Pancreas (tissue), 10 donors: ENCODE data around the gene CHRNB2. TPM values are rescaled to one million over a fixed set of nuclear protein-coding genes. Genes with fewer than 3 reads are reported as not detected.

Experiments
- ATAC-seq, 4 donors: fragments of 200-7000 bp; cut with Tn5 transposase; one replicate each; pipeline versions ENCODE4 v1.8.0 to v1.9.1; 2020; ENCODE audit warnings: mild to moderate bottlenecking in 4 of 4, moderate library complexity in 4 of 4
- DNase-seq, 6 donors: peaks; one replicate each; pipeline ENCODE4 v3.0.0-alpha.2; 2020
- FAIRE-seq: peaks from 2 replicates; lab custom pipeline; 2012; peaks lifted over from hg19 to GRCh38; lab: Jason Lieb, UNC
- H3K27ac ChIP-seq, 4 donors: fragments of 200-600 bp; sonication (generic); 1 replicate in 3 of 4; 2 replicates in 1 of 4; pipeline versions ENCODE4 v1.5.0 to v1.8.0; 2020
- H3K27me3 ChIP-seq, 4 donors: fragments of 200-600 bp; one replicate each; pipeline ENCODE4 v1.8.0; 2021
- H3K36me3 ChIP-seq, 3 donors: fragments of 200-600 bp; sonication (generic) in 1 of 3; one replicate each; pipeline versions ENCODE4 v1.5.0 to v1.8.0; 2020 to 2021
- H3K4me1 ChIP-seq, 3 donors: fragments of 200-600 bp; one replicate each; pipeline ENCODE4 v1.8.0; 2021
- H3K4me3 ChIP-seq, 4 donors: fragments of 200-600 bp; sonication (generic) in 2 of 4; one replicate each; pipeline versions ENCODE4 v1.5.0 to v1.8.0; 2020 to 2021
- H3K9me3 ChIP-seq, 4 donors: fragments of 200-600 bp; one replicate each; pipeline ENCODE4 v1.8.0; 2021
- WGBS, 2 donors: extraction: QIAGEN DNeasy Blood & Tissue Kit; methylation state at CpG; one replicate each; pipeline ENCODE4 v1.1.7; 2013; 5-methylcytosine and 5-hydroxymethylcytosine counted together
- intact Hi-C, 3 donors: fragments of 100-400 bp; cut with DNase I; formaldehyde crosslinking; loops; one replicate each; pipeline versions ENCODE4 v1.11.1 to v1.14.2; 2022
- polyA plus RNA-seq, 2 donors: library from polyadenylated mRNA; stranded (reverse); fragments of 200-250 nt; gene quantifications; one replicate each; pipeline ENCODE4 v1.2.3, GENCODE V29; 2013
- total RNA-seq, 6 donors: library from RNA; stranded (reverse); fragmentation: NEBNext Ultra II Directional in 4 of 6; extraction: Animal tissue kit (Norgen Biotek cat#: 25700) in 4 of 6; gene quantifications; one replicate each; pipeline versions ENCODE4 v1.2.1 to v1.2.4, GENCODE V29; 2021 to 2023
- TF ChIP-seq, protein P1 (sequence below), 4 donors: fragments of 200-600 bp; sonication (generic) in 3 of 4; IDR thresholded peaks; one replicate each; pipeline versions ENCODE4 v1.5.0 to v1.8.0; 2021; ENCODE audit warnings: antibody characterized with exemption in 4 of 4
- donor health status: healthy with polysubstance abuse.
- donor health status: DM: no; HTN: no; CAD: no; lungs with moderate emphysema.
- donor health status: DM: no; HTN: no; CAD: no.
- donor health status: control.
- donor health status: control.
- donor health status: Bipolar disorder and iron deficiency.
- donor health status: DM: yes; HTN: yes; CAD: no.
- donor health status: DM: no; HTN: no; CAD: no.
- donor health status: DM: no; HTN: no; CAD: no.
- donor health status: DM: yes; HTN: yes; CAD: no.

Gene CHRNB2
- total and polyA plus RNA-seq, 8 donors: 0.32 to 3.1 (median 0.69) TPM

DNA sequence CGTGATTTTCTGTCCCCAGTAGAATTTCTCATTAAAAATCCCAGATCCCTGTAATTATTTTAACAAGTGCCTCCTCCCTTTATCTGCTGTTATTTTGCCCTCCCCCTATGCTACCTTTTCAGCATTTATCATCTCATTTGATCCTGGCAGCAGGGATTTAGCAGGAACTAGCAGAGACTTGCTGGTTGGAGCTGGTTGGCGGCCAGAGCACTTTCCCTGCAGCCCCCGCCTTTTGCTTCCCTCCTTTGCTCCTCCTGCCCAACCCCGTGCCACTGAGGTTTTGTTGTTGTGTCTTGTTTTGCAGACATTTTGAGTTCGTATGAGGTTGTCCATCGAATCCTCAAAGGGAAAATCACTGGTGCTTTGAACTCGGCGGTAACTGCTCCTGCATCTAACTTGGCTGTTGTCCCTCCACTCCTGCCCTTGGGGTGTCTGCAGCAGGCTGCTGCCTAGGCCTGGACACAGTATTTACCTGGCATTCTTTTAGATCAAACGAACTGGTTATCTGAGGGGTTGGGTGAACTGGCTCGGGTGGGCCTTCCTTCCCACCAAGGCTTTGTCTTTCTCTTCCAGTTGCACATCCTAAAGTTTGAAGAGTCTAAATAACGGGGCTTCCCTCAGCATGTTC is 20.4 kb upstream of the CHRNB2 start:
- TF ChIP-seq, protein P1, sequence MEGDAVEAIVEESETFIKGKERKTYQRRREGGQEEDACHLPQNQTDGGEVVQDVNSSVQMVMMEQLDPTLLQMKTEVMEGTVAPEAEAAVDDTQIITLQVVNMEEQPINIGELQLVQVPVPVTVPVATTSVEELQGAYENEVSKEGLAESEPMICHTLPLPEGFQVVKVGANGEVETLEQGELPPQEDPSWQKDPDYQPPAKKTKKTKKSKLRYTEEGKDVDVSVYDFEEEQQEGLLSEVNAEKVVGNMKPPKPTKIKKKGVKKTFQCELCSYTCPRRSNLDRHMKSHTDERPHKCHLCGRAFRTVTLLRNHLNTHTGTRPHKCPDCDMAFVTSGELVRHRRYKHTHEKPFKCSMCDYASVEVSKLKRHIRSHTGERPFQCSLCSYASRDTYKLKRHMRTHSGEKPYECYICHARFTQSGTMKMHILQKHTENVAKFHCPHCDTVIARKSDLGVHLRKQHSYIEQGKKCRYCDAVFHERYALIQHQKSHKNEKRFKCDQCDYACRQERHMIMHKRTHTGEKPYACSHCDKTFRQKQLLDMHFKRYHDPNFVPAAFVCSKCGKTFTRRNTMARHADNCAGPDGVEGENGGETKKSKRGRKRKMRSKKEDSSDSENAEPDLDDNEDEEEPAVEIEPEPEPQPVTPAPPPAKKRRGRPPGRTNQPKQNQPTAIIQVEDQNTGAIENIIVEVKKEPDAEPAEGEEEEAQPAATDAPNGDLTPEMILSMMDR (IDR thresholded peaks at IDR 0.05): no peak
- Histone ChIP-seq H3K27ac (peak overlapping the region; percentile 39 to 73 (median 64)), H3K36me3 (peaks cover 7 to 32% (median 27%) of the 10 kb centered on the region in 3 donors), H3K9me3 (no peaks in the 10 kb centered on the region), H3K4me1 (peaks cover 21 to 27% (median 26%) of the 10 kb centered on the region in 3 donors), H3K27me3 (no peaks in the 10 kb centered on the region), H3K4me3 (no peak overlapping the region)
- DNase-seq (no peak), FAIRE-seq (no peak), ATAC-seq (peak; percentile 33 to 78 (median 56))
- intact Hi-C loops: no loop called here
- WGBS, 2 donors: 30 to 35% methylated on average over 11 of the region's 11 CpGs

DNA sequence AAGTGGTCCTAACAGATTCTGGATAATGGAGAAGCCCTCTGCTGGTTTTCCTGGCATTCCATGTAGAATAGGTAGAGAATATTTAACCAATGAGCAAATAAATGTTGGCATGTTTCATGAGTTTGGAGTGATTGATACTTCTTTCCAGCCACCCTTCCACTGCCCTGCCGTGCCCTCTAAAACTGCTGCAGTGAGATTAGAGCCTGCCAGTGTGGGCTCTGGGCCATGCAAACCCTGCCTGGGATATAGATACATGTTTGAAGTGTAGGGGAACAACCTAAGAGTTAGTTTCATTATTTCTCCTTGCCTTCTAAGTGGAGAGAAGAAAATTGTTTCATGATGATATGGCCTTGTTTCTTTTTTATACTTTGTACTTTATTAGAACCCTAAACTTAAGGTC is 19.6 kb upstream of the CHRNB2 start:
- DNase-seq (peak in 4 of 6 donors; percentile 66 to 75 (median 70)), FAIRE-seq (no peak), ATAC-seq (peak; percentile 90 to 94 (median 92))
- Histone ChIP-seq H3K9me3 (no peaks in the 10 kb centered on the region), H3K4me3 (no peak overlapping the region), H3K36me3 (peaks cover 13 to 40% (median 35%) of the 10 kb centered on the region in 3 donors), H3K27me3 (no peaks in the 10 kb centered on the region), H3K4me1 (peaks cover 21 to 27% (median 26%) of the 10 kb centered on the region in 3 donors), H3K27ac (peak overlapping the region in 3 of 4 donors; percentile 62 to 73 (median 66))
- intact Hi-C loops: no loop called here
- WGBS, 2 donors: 7 to 14% methylated on average over 1 of the region's 1 CpG
- TF ChIP-seq, protein P1 (IDR thresholded peaks at IDR 0.05): no peak

DNA sequence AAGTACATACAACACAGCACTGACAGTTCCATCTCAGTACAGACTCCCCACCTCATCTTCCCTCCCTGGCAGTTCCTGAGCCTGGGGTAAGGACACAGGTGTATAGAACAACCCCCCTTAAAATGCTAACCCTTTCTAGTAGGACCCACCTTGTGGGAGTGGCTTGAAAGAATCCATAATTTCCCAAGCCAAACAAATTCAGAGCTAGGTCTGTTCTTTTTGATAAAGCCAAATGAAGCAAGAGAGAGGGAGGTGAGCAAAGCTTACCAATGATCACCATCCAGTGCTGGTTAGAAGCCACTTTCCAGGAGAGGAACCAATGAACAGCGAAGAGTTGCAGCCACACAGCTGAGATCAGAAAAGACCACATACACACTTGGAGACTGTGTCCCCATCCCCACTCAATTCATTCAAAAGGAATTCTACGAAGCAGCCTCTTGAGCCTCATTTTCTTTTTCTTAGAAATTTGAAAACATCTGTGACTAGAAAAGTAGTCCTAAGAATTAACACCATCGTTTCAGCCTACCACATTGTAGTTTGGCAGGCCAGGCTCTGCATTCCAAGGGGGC is 18.3 kb upstream of the CHRNB2 start:
- Histone ChIP-seq H3K4me1 (peaks cover 21 to 27% (median 26%) of the 10 kb centered on the region in 3 donors), H3K4me3 (no peak overlapping the region), H3K27ac (peak overlapping the region in 2 of 4 donors; percentile 62 to 66), H3K27me3 (no peaks in the 10 kb centered on the region), H3K9me3 (no peaks in the 10 kb centered on the region), H3K36me3 (peaks cover 20 to 52% (median 42%) of the 10 kb centered on the region in 3 donors)
- FAIRE-seq (no peak), ATAC-seq (no peak), DNase-seq (no peak)
- intact Hi-C loops: no loop called here
- 73 to 75% methylated on average over 3 of the region's 3 CpGs for WGBS, 2 donors
- TF ChIP-seq, protein P1 (IDR thresholded peaks at IDR 0.05): no peak

DNA sequence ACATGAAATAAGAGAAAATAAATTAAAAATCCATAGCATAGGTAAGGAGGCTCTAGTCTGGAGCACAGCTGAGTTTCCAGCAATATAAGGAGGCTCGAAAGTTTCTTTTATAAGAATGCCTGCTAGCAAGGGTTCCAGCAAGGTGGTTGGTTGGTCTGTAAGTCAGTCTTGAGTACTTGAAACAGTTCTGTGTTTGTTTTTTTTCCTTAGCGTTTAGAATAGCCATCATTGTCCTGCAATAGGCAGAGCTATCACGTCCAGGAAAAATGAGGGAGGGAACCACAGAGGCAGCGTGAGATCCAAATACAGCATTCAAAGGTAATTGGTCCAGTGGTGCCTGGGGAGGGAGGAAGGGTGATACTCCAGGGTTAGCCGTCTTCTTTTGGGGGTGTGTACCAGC is 17.5 kb upstream of the CHRNB2 start:
- WGBS, 2 donors: 63 to 72% methylated on average over 5 of the region's 5 CpGs
- no peak overlapping the region for H3K4me3 ChIP-seq
- no peaks in the 10 kb centered on the region for H3K9me3 ChIP-seq
- TF ChIP-seq, protein P1 (IDR thresholded peaks at IDR 0.05): no peak
- no peaks in the 10 kb centered on the region for H3K27me3 ChIP-seq
- DNase-seq (no peak), FAIRE-seq (no peak), ATAC-seq (no peak)
- intact Hi-C loops: loop anchor here in 1 of 3 donors (10.0 kb wide), 1 partner anchor 335 kb away; no protein-coding TSS in a partner anchor
- peaks cover 21 to 27% (median 26%) of the 10 kb centered on the region in 3 donors for H3K4me1 ChIP-seq
- peaks cover 26 to 60% (median 46%) of the 10 kb centered on the region in 3 donors for H3K36me3 ChIP-seq
- H3K27ac ChIP-seq: no peak overlapping the region
